SH-SY5Y (cell line): ENCODE results near the gene CORO2A.

Source experiments
- GATA2 ChIP-seq: IDR thresholded peaks from 2 replicates; pipeline ENCODE4 v1.6.1; 2011; ENCODE audit warnings: mild to moderate bottlenecking, low read depth, low read length
- GATA3 ChIP-seq: IDR thresholded peaks from 2 replicates; pipeline ENCODE4 v1.6.1; 2011; ENCODE audit warnings: low read depth, mild to moderate bottlenecking, low read length, moderate library complexity

DNA sequence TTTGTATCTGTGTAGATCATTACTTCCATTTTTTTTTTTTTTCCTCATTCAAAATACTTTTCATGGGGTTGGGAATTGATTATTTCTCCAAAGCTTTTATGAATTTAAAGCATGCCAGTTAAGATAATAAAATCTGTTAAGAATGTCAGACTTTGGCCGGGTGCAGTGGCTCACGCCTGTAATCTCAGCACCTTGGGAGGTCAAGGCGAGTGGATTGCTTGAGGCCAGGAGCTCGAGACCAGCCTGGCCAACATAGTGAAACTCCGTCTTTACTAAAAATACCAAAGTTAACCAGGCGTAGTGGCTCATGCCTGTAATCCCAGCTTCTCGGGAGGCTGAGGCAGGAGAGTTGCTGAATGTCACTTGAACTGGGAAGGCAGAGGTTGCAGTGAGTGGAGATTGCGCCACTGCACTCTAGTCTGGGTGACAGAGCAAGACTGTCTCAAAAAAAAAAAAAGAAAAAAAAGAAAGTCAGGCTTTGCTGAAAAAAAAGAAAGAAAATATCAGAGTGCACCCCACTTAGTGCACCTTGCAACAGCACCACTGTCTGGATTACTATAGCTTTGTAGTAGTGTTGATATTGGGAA, 44.6 kb upstream of the CORO2A start:
- TF ChIP-seq GATA2 (no peak), GATA3 (no peak)
